GM12874 (cell line): ENCODE results near the gene UBIAD1.

Experiments
- TF ChIP-seq, protein P1 (sequence below): IDR thresholded peaks from 2 replicates; pipeline ENCODE4 v1.5.1; 2011; ENCODE audit warnings: low read depth, mild to moderate bottlenecking, control low read depth, low read length, moderate library complexity; ENCODE audit not compliant: insufficient read depth

The UBIAD1 gene

DNA sequence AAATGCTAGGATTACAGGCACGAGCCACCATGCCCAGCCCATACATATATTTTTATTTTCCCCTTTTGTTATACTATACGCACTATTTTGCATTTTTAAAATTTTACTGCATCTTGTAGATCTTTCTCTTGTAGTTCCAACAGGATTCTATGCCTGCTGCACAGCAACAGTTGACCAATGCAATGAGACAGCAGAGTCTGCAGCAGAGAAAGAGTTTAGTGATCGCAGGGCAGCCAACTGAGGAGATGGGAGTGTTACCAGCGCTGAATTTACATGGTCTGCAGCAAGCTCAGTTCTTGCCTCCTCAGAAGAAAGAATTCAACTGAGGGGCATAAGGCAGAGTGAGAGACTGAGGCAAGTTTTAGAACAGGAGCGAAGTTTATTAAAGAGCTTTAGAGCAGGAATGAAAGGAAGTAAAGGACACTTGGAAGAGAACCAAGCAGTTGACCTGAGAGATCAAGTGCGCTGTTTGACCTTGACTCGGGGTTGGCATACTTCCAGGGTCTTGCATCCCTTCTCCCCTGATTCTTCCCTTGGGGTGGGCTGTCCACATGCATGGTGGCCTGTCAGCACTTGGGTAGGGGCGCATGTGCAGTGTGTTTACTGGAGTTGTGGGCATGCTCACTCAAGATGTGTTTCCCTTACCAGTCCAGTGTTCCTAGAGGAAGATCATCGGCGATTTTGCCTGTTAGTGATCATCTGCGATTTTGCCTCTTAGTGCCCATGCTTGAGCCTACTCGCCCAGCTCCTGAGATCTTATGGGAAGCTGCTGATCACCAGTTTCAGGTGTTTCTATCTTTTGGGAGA is 6.5 kb upstream of the UBIAD1 start:
- TF ChIP-seq, protein P1, sequence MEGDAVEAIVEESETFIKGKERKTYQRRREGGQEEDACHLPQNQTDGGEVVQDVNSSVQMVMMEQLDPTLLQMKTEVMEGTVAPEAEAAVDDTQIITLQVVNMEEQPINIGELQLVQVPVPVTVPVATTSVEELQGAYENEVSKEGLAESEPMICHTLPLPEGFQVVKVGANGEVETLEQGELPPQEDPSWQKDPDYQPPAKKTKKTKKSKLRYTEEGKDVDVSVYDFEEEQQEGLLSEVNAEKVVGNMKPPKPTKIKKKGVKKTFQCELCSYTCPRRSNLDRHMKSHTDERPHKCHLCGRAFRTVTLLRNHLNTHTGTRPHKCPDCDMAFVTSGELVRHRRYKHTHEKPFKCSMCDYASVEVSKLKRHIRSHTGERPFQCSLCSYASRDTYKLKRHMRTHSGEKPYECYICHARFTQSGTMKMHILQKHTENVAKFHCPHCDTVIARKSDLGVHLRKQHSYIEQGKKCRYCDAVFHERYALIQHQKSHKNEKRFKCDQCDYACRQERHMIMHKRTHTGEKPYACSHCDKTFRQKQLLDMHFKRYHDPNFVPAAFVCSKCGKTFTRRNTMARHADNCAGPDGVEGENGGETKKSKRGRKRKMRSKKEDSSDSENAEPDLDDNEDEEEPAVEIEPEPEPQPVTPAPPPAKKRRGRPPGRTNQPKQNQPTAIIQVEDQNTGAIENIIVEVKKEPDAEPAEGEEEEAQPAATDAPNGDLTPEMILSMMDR, result no peak

DNA sequence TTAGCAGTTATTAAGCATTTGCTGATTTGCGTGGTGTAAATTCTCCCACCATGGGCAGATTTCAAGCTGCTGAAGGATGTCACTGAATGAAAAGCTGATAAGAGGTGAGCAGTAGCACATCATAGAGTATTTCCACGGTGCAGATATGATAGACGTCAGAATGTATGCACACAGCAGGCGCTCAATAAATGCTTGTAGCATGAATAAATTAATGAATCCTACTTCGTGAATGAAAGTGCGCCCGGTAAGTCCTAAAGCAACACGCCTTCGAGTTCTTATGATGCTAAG is 510 bp upstream of the UBIAD1 start:
- TF ChIP-seq, protein P1, result no peak

DNA sequence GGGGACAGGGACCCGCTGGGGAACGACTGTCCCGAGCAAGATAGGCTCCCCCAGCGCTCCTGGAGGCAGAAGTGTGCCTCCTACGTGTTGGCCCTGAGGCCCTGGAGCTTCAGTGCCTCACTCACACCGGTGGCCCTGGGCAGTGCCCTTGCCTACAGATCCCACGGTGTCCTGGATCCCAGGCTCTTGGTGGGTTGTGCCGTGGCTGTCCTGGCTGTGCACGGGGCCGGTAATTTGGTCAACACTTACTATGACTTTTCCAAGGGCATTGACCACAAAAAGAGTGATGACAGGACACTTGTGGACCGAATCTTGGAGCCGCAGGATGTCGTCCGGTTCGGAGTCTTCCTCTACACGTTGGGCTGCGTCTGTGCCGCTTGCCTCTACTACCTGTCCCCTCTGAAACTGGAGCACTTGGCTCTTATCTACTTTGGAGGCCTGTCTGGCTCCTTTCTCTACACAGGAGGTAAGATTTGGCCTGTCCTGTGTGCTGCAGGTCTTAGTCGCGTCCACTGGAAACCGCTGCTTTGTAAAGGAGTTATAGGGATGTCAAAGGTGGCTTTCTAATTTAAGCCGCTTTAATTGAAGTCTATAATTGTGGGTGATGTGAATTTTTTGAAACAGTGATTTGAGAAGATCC is 717 bp downstream of the UBIAD1 start:
- TF ChIP-seq, protein P1, result no peak

DNA sequence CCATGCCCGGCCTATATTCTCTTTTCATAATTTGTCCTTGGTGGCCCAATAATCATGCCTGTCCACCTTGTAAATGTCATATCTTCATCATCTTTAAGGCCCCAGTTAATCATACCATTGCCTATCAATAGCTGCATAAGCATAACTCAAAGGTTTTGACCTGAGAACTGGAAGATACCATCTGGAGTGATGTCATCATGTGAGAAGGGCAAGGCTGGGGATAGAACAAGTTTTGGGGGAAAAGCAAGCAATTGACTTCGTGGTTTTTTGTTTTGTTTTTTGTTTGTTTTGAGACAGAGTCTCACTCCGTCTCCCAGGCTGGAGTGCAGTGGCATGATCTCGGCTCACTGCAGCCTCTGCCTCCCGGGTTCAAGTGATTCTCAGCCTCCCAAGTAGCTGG is 6.2 kb downstream of the UBIAD1 start:
- TF ChIP-seq, protein P1, result no peak

DNA sequence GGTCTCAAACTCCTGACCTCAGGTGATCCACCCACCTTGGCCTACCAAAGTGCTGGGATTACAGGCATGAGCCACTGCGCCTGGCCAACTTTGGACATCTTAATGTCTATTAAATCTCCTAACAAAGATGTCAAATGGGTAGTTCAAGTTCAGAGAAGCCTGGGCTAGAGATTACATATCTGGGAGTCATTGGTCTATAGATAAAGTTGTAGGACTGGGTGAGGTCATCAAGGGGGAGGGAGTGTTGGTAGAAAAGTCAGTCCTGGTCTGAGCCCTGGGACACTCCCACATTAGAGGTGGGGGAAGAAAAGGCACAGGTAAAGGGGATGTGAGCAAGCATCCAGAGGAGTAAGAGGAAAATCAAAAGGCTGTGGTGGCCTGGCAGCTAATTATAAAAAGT is 6.6 kb downstream of the UBIAD1 start:
- TF ChIP-seq, protein P1, result no peak

DNA sequence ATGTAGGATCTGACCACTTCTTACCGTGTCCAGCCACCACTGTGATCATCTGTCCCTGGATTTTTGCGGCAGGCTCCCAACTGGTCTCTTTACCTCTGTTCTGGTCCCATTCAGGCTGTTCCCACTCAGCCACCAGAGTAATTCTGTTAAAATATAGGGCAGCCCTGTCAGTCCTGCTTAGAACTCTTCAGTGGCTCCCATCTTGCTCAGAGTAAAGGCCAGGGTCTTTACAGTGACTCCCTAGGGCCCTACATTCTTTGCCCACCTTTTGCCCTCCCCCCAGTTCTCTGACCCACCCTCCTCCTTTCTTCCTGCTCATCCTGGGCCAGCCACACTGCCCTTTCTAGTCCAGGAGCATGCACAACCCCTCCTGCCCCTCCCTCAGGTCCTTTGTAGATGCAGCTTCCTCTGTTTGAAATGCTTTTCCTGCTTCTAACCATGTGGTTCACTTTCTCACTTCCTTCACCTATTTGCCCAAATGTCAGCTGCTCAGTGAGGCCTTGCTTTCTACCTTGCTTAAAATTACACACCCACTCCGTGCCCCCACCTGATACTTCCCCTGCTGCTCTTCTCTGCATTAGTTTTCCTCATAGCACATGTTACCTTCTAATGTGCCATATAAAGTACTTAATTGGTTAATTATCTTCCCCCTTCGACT is 7.8 kb downstream of the UBIAD1 start:
- TF ChIP-seq, protein P1, result no peak

DNA sequence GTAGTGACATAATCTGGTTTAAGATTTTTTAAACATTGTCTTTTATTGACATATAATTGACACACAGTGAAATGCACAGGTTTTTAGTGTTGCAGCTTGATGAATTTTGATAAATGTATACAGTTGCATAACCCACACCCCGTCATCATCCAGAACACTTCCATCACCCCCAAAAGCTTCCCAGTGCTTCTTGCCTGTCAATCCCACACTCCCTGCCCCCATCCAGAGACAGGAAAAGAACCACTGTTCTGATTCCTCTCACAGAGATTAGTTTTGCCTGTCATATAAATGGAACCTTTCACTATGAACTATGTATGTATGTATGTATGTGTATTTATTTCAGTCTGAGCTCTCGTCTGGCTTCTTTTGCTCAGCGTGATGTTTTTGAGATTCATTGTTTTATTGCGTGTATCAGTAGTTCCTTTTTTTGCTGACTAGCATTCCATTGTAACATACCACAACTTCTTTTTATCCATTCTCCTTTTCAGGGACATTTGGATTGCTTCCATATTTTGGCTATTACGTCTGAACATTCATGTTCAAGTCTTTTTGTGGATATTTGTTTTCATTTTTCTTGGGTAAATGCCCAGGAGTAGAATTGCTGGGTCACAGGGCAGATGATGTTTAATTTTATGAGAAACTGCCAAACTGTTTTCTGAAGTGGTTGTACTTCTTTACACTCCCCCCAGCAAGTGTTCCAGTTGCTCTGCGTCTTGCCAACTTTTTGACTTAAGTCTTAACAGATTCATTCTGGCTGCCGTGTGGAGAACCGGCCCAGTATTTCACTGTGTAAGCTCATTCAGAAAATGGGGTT is 8.7 kb downstream of the UBIAD1 start:
- TF ChIP-seq, protein P1, result no peak
